Neural cell (in vitro differentiated cells): ENCODE data around the gene SLC6A19. TPM values are rescaled to one million over a fixed set of nuclear protein-coding genes. Genes with fewer than 3 reads are reported as not detected.

Experiments
- H2AFZ ChIP-seq: fragments of 200-600, 300-800 bp; sonication (generic), shearing (Covaris generic); 2 replicates; pipeline ENCODE4 v1.6.0; 2014; ENCODE audit warnings: low read depth, mild to moderate bottlenecking, antibody characterized with exemption, low read length, moderate library complexity
- H3F3A ChIP-seq: fragments of 200-600 bp; shearing (Covaris generic); 2 replicates; pipeline ENCODE4 v1.6.1; 2016; ENCODE audit warnings: mild to moderate bottlenecking, moderate library complexity, mixed read lengths, antibody characterized with exemption, low read length; ENCODE audit not compliant: insufficient read depth, poor library complexity, severe bottlenecking
- H3K27ac ChIP-seq: fragments of 200-600, 300-800 bp; sonication (generic), shearing (Covaris generic); 2 replicates; pipeline ENCODE4 v1.5.1; 2014; ENCODE audit warnings: mild to moderate bottlenecking, low read length, moderate library complexity
- H3K27me3 ChIP-seq: fragments of 300-800, 200-600 bp; sonication (generic), shearing (Covaris generic); 2 replicates; pipeline ENCODE4 v1.6.0; 2014; ENCODE audit warnings: mild to moderate bottlenecking, low read depth, low read length, moderate library complexity; ENCODE audit not compliant: insufficient read depth
- H3K36me3 ChIP-seq: fragments of 300-800, 200-600 bp; sonication (generic), shearing (Covaris generic); 2 replicates; pipeline ENCODE4 v1.5.1; 2014; ENCODE audit warnings: mild to moderate bottlenecking, antibody characterized with exemption, low read length, moderate library complexity; ENCODE audit not compliant: insufficient read depth
- H3K4me2 ChIP-seq: fragments of 300-800, 200-600 bp; sonication (generic), shearing (Covaris generic); 2 replicates; pipeline ENCODE4 v1.6.0; 2014; ENCODE audit warnings: mild to moderate bottlenecking, low read length
- H3K4me3 ChIP-seq: fragments of 300-800, 200-600 bp; sonication (generic), shearing (Covaris generic); 2 replicates; pipeline ENCODE4 v1.5.1; 2014; ENCODE audit warnings: mild to moderate bottlenecking, low read length, moderate library complexity
- H3K79me2 ChIP-seq: fragments of 200-600 bp; shearing (Covaris generic); replicated peaks from 2 replicates; pipeline ENCODE4 v1.6.0; 2014; ENCODE audit warnings: mild to moderate bottlenecking, low read length, moderate library complexity; ENCODE audit not compliant: insufficient read depth
- H3K9ac ChIP-seq: fragments of 300-800, 200-600 bp; sonication (generic), shearing (Covaris generic); 2 replicates; pipeline ENCODE4 v1.6.1; 2016; ENCODE audit warnings: mild to moderate bottlenecking, low read length, mixed read lengths
- H3K9me2 ChIP-seq: fragments of 200-600 bp; shearing (Covaris generic); 2 replicates; pipeline ENCODE4 v1.6.1; 2016; ENCODE audit warnings: mild to moderate bottlenecking, low read length, mixed read lengths; ENCODE audit not compliant: insufficient read depth
- H3K9me3 ChIP-seq: fragments of 200-600, 300-800 bp; sonication (generic), shearing (Covaris generic); 2 replicates; pipeline ENCODE4 v1.6.1; 2016; ENCODE audit warnings: mild to moderate bottlenecking, mixed run types, low read length, moderate library complexity, mixed read lengths
- H4K20me1 ChIP-seq: fragments of 200-600 bp; shearing (Covaris generic); 2 replicates; pipeline ENCODE4 v1.6.1; 2016; ENCODE audit warnings: mild to moderate bottlenecking, mixed run types; ENCODE audit not compliant: insufficient read depth
- CTCF ChIP-seq: fragments of 450-650 bp; IDR thresholded peaks from 2 replicates; pipeline ENCODE4 v1.5.1; 2014; ENCODE audit warnings: antibody characterized with exemption, mild to moderate bottlenecking, moderate library complexity; ENCODE audit not compliant: poor library complexity, severe bottlenecking
- EP300 ChIP-seq: fragments of 450-650 bp; conservative IDR thresholded peaks from 2 replicates; pipeline ENCODE4 v1.6.1; 2014; ENCODE audit warnings: antibody characterized with exemption, mild to moderate bottlenecking, moderate library complexity; ENCODE audit not compliant: poor library complexity, severe bottlenecking
- EZH2 ChIP-seq: fragments of 200-600, 300-800 bp; shearing (Covaris generic), sonication (generic); IDR thresholded peaks from 2 replicates; pipeline ENCODE4 v1.6.1; 2014; ENCODE audit warnings: antibody characterized with exemption, low read length, borderline replicate concordance, mild to moderate bottlenecking; ENCODE audit not compliant: insufficient read depth, poor library complexity, severe bottlenecking
- MXI1 ChIP-seq: fragments of 450-650 bp; conservative IDR thresholded peaks from 2 replicates; pipeline ENCODE4 v1.6.1; 2014; ENCODE audit warnings: antibody characterized with exemption, mild to moderate bottlenecking; ENCODE audit not compliant: poor library complexity, severe bottlenecking
- POLR2AphosphoS5 ChIP-seq: IDR thresholded peaks from 2 replicates; pipeline ENCODE4 v1.6.1; 2012
- RAD21 ChIP-seq: fragments of 450-650 bp; conservative IDR thresholded peaks from 2 replicates; pipeline ENCODE4 v1.6.1; 2014; ENCODE audit warnings: antibody characterized with exemption, mild to moderate bottlenecking, moderate library complexity
- REST ChIP-seq: IDR thresholded peaks from 2 replicates; pipeline ENCODE4 v1.6.1; 2012; ENCODE audit warnings: borderline replicate concordance
- SMC3 ChIP-seq: fragments of 450-650 bp; conservative IDR thresholded peaks from 2 replicates; pipeline ENCODE4 v1.6.1; 2014; ENCODE audit warnings: antibody characterized with exemption, mild to moderate bottlenecking, moderate library complexity; ENCODE audit not compliant: poor library complexity
- TAF1 ChIP-seq: IDR thresholded peaks from 2 replicates; pipeline ENCODE4 v1.6.1; 2012; ENCODE audit warnings: low read depth
- polyA plus RNA-seq: library from polyadenylated mRNA; depleted of rRNA; stranded (reverse); fragments of >200 nt; gene quantifications from 2 replicates; pipeline ENCODE4 v1.2.3, GENCODE V29; 2014

The SLC6A19 gene
- polyA plus RNA-seq, 1 donor from 2014 or later = not detected

- TF ChIP-seq EP300 = no peak
These were observed 17.8 kb upstream of the SLC6A19 start (continued) for GRCh38 chr5:1183424-1184162.

GRCh38 chr5:1184163-1184470, 17.3 kb upstream of the SLC6A19 start:
- H3K36me3 ChIP-seq = no peaks in the 10 kb centered on the region
- no peaks in the 10 kb centered on the region for H4K20me1 ChIP-seq
- H3K9me2 ChIP-seq = no peaks in the 10 kb centered on the region
- no peaks in the 10 kb centered on the region for H3K79me2 ChIP-seq
- no peak overlapping the region for H3K9ac ChIP-seq
- H3K4me3 ChIP-seq = no peak overlapping the region
- no peaks in the 10 kb centered on the region for H3F3A ChIP-seq
- no peak overlapping the region for H3K27ac ChIP-seq
- no peak overlapping the region for H2AFZ ChIP-seq
- H3K4me2 ChIP-seq = no peak overlapping the region
- H3K27me3 ChIP-seq = no peaks in the 10 kb centered on the region
- no peaks in the 10 kb centered on the region for H3K9me3 ChIP-seq
- TF ChIP-seq RAD21 = no peak

GRCh38 chr5:1184481-1184880, 16.9 kb upstream of the SLC6A19 start:
- TF ChIP-seq CTCF (no peak), EZH2 (no peak)
- no peak overlapping the region for H3K9ac ChIP-seq
- H3K27me3 ChIP-seq = no peaks in the 10 kb centered on the region

GRCh38 chr5:1185038-1185627, 16.3 kb upstream of the SLC6A19 start:
- H3K9me2 ChIP-seq = no peaks in the 10 kb centered on the region
- no peaks in the 10 kb centered on the region for H3K9me3 ChIP-seq
- H3F3A ChIP-seq = no peaks in the 10 kb centered on the region
- no peak overlapping the region for H3K9ac ChIP-seq
- H3K79me2 ChIP-seq = no peaks in the 10 kb centered on the region
- H3K4me2 ChIP-seq = no peak overlapping the region
- no peaks in the 10 kb centered on the region for H3K36me3 ChIP-seq
- H3K4me3 ChIP-seq = no peak overlapping the region
- no peak overlapping the region for H3K27ac ChIP-seq
- H2AFZ ChIP-seq = no peak overlapping the region
- H3K27me3 ChIP-seq = no peaks in the 10 kb centered on the region
- TF ChIP-seq EZH2 = no peak
- no peak for TF ChIP-seq MXI1
- TF ChIP-seq EP300 = no peak
- TF ChIP-seq SMC3 = no peak
- no peak for TF ChIP-seq TAF1
- no peak for TF ChIP-seq RAD21
- TF ChIP-seq CTCF = no peak
- no peak for TF ChIP-seq POLR2AphosphoS5
- TF ChIP-seq REST = no peak
- H4K20me1 ChIP-seq = no peaks in the 10 kb centered on the region

More at GRCh38 chr5:1184481-1184880, 16.9 kb upstream of the SLC6A19 start:
- Histone ChIP-seq H4K20me1 (no peaks in the 10 kb centered on the region), H2AFZ (no peak overlapping the region), H3K27ac (no peak overlapping the region), H3K4me2 (no peak overlapping the region), H3F3A (no peaks in the 10 kb centered on the region), H3K9me2 (no peaks in the 10 kb centered on the region), H3K4me3 (no peak overlapping the region), H3K79me2 (no peaks in the 10 kb centered on the region), H3K36me3 (no peaks in the 10 kb centered on the region), H3K9me3 (no peaks in the 10 kb centered on the region)
